Measurements from ENCODE around the gene GPR183.

GPR183 gene

DNA sequence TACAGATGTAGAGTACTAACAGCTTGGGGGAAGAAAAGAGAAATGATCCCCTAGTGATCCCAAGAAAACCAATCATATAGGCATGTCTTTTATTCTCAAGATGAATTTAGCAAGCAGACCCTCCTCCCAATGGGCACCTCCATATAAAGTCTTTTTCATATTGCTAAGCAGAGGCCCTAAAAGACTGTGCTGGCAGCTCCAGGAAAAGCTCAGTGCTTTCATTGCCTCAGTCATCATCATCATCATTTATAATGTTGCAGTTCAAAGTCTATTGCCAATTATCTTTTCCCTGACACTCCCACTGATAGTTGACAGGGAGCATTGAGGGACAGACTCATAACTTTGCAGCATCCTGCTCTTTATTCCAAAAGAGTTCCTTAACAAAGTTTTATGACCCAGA, 13.0 kb downstream of the GPR183 start:
- DNase-seq (ENCODE audit: low spot score), result no peak

DNA sequence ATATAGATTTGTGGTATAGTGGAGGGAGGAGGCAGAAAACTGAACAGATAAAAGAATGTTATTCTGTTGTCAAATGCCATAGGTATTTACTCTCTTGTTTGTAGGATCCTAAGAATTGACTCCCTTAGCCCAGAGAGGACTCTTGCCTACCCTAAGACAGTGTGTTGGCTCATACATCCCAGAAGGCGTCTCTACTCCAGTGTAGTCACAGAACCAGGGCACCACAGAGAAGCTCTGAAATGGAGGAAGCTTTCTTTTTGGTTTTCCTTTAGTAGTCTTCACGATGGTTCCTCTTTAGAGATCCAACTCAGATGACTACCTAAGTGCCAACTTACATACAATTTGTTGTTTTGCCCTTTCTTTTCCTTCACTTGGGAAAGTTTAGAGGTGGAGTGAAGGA, 14.0 kb downstream of the GPR183 start:
- DNase-seq (ENCODE audit: low spot score), result no peak

GRCh38 chr13:99290894-99291293, 16.3 kb downstream of the GPR183 start:
- no peak for DNase-seq (ENCODE audit: low spot score)

DNA sequence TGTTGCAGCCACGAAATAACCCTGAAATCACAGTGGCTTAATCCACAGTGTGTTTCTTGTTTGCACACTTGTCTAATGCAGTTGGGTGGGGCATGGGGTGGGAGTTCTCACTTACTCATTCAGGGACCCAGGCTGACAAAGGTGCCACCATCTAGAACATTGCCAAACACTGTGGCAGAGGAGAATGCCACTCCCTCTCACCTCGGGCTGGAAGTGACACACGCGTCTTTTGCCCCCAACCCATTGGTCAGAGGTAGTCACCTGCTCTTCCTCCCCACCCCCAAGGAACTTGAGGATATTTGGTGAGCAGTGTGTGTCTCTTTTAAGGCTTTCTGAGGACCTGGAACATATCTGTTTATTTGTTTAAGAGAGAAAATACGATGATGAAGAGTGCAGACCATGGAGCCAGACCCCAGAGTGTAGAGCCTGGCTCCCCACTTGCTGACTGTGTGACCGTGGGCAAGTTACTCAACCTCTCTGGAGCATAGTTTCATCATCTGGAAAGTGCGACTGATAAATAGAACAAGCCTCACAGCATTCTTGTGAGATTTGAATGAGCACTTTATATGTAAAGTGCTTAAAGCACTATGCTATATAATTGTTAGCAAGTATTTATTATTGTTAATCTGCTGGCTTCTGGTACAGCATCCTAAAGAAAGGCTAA, 17.4 kb downstream of the GPR183 start:
- peak; percentile 89 for DNase-seq (ENCODE audit: low spot score)

DNA sequence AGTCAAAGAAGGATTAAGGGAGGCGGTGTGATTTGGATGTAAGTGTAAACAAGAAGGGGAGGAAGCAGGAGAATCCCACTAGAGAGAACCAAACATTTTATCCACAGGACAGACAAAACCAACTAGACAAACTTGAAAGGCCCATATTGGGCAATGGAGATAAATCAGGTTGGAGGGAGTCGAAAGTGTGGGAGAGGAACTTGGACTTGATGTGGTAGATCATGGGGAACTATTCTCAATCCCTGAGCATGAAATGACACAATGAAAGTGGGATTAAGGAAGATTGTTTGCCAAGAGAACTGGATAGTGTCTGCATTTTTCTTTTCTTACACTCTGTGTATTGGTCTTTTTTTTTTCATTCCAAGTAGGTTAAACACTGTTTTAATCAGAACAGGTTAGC, 17.9 kb downstream of the GPR183 start:
- no peak for DNase-seq (ENCODE audit: low spot score)

GRCh38 chr13:99288089-99288488, 19.1 kb downstream of the GPR183 start:
- no peak for DNase-seq (ENCODE audit: low spot score)

GRCh38 chr13:99287551-99287950, 19.6 kb downstream of the GPR183 start:
- no peak for DNase-seq (ENCODE audit: low spot score)

DNA sequence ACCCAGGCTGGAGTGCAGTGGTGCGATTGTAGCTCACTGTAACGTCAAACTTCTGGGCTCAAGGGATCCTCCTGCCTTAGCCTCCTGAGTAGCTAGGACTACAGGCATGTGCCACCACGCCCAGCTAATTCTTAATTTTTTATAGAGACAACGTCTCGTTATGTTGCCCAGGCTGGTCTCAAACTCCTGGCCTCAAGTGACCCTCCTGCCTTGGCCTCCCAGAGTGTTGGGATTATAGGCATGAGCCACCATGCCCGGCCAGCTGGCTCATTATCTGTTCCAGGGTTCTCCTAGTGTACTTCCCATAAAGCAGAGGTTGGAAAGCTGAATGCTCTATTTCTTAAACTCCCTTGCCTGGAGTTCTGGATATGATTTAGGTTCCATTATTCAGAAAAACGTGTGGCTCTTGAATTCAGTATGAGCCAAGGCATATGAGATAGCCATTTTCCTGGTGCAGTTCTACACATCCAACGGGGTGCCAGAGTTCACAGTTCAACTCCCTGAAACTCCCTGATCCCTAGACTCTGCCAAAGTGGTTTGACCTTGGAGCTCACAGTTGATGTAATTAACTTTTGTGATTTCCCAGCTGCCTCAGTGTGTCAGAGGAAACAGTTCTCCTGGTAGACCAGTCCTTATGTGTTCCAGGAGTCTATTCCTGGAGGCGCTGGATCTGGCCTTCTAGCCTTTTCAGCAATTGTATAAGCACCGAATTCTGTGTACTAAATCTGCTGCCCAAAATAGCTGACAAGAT, 21.6 kb downstream of the GPR183 start:
- DNase-seq (ENCODE audit: low spot score), result no peak

DNA sequence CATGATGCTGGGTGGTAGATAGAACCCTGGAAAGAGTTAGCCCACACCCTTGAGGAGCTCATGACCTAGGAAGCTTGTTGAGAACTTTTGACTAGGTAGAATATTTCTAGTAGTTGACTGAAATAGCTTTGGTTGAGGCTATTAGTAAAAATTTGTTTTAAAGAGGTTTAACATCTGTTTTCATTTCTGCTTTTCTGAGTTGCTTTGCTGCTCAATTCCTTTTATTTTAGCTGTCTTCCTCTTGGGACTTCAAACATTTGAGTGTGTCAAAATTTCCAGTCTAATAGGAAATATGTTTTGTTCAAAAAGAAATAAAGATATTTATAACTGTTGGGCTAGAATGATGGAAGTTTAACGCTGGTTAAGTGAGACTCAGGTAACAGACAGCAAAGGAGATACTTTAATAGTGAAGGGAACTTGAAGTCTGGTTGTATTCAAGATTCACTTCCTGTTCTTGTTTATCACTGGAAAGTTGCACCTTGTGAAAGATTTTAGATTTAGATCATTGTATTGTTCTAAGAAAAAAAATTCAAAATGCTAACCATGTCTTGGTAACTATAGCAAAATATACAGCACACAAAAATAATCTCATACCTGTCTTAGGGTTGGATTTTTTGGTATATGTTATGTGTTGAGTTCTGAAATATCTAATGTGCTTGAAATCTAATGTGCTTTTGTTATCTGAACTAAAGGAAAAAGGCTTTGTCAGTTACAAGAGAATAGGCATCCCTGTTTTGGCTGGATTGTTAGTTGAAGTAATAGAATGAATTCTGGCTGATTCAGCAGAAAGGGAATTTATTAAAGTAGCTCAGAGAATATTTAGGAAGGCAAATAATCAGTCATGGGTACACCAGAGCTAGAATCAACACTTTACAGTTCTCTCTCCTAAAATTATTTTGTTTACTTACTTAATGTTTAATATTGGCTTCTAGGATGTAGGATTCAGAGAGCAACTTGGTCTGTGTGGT, 24.7 kb downstream of the GPR183 start:
- DNase-seq (ENCODE audit: low spot score), result peak; percentile 77

DNA sequence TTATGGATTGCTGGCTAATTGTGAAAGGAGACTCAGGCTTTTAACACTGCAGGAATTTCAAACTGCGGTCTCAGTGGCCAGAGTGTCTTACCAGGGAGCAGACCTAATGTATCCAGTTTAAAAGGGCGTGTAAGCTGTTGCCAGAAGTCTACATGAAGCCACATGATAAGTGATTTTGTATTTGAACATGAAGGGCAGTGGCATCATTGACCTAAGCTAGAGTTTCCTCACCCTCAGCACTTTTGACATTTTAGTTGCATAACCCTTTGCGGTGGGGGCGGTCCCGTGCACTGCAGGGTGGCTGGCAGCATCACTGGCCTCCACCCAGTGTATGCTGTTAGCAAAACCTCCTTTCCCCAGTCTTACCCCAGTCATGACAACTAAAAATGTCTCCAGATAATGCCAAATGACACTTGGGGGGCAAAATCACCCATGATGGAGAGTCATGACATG, 25.4 kb downstream of the GPR183 start:
- DNase-seq (ENCODE audit: low spot score), result peak; percentile 82

GRCh38 chr13:99280166-99280565, 27.0 kb downstream of the GPR183 start:
- no peak for DNase-seq (ENCODE audit: low spot score)

GRCh38 chr13:99279637-99280036, 27.6 kb downstream of the GPR183 start:
- DNase-seq (ENCODE audit: low spot score), result no peak

DNA sequence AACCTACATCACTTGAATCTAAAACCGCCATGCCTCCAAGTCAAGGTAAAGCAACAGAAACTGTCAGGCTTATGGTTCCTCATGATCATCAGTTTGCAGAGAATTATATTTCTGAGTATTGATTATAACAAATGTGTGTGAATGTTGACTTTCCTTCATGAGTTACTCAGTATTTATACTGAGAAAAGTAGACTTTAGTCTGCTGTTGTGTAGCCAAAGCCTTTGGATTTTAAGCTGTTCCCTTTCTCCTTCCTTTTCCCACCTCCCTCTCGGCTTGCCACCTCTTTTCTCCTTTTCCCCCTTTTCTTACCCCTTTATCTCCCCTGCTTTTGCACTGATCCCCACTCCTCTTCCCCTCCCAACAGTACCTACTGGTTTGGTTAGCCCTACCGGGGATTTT, 28.4 kb downstream of the GPR183 start:
- DNase-seq (ENCODE audit: low spot score), result no peak

DNA sequence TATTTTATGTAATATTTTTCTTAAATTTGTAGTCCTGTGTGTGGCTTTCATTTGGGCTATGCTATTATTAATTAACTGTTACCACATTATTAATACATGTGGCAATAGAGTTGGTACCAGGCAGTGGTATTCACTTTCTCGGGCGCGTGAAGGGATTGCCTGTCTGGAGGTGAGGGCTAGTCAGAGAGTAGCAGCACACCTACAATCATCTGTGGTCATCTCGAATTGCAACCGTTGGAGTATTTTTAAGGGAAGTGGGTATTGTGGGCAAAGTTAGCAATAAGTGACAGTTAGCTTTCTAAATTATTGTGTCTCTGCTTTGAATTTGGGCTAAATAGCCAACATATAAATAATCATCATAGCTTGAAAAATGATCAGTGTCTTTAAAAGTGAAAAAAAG, 29.0 kb downstream of the GPR183 start:
- no peak for DNase-seq (ENCODE audit: low spot score)

DNA sequence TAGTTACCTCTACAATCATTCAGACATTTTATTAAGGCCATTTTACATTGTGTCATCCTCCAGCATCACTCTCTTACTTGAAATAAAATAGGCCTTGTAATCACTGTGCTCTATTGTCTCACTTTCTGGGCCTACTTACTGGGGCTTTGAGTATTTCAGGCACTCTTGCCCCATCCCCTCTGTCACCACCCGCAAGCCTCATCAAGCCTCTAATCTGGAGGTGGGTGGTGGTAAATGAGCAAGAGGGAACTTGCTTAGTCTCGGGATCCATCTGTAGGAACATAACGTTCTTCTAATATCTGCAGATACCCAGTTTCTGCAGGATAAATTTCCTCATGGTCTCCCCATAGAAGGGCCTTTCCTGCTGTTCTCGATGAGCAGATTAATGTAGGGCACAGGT, 29.6 kb downstream of the GPR183 start:
- no peak for DNase-seq (ENCODE audit: low spot score)

- no peak for DNase-seq (ENCODE audit: low spot score)
Observed at GRCh38 chr13:99276706-99277105, 30.5 kb downstream of the GPR183 start.

DNA sequence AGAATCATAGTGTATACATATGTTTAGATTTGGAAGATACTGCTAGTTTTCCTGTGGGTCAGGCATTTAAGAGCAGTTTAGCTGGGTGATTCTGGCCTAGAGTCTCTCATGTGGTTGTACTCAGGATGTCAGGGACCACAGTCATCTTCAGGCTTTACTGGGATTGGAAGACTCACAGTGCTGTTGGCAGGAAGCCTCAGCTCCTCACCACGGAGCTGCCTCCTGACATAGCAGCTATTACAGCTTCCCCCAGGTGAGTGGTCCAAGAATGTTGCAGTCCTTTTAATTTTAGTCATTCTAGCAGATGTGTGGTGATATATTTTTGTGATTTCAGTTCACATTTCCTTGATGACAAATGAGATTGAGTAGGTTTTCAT, 32.1 kb downstream of the GPR183 start:
- DNase-seq (ENCODE audit: low spot score), result peak; percentile 72

DNA sequence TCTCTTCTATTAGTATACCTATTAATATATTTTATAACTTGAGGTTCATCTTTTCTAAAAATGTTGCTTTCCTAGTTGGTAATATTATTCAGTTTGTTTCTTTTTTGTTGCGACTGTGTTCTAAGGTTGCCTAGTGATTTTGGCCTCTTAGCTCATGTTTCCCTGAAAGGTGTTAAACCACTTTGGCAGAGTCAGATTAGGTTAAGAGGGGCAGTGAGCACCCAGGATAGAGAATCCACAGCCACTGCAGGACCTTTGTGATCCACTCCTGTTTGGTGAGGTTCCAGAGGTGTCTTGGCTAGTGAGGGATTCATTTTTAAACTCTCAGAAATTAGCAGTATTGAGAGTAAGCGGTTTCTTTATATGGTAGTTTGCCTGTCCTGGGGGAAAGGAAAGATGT, 34.1 kb downstream of the GPR183 start:
- DNase-seq (ENCODE audit: low spot score), result peak; percentile 79

- no peak for DNase-seq (ENCODE audit: low spot score)
Observed at GRCh38 chr13:99272481-99272880, 34.7 kb downstream of the GPR183 start.

- DNase-seq (ENCODE audit: low spot score), result no peak
Observed at GRCh38 chr13:99271249-99271648, 36.0 kb downstream of the GPR183 start.

DNA sequence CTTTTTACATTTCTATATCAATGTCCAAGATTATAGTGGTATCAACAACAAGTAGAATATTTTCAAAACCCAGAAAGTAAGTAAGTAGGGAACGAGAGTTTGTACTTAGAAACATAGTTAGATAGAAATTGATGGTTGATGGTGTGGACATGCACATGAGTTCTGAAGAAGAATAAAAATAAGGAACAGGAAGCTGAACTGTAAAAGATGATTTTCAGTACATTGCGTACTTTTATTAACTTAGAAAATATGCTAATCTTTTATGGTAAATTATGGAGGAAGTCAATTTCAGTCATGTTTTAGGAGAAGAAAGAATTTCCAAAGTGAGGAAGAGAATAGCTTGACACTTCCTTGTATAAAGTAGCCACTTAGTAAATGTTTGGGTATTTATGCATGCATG, 36.7 kb downstream of the GPR183 start:
- no peak for DNase-seq (ENCODE audit: low spot score)

DNA sequence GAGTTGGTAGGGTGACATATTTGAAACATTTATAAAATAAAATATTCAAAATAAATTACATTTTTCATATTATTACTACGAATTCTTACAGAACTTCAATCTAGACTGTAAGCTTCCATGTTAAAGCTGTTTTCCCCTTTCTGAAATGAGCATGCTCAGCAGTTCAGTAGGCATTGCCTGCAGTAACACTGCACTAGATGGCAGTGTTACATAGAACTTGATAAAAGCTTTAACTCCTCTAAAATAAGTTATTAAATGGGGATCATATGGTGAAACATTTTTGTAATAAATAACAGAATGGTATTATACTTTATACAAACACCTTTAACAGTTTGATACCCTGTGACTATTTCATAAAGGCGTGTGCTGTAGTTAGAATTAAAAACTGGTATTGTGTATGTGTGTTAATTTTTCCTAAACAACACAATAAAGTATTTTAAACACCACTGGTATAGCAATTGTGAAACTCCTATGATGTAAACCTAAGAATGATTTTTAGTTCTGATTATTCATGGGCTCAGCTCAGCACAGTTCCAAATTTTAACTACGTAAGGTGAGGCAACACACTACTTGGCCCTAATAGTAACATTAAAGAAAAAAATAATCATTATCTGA, 37.5 kb downstream of the GPR183 start:
- peak; percentile 77 for DNase-seq (ENCODE audit: low spot score)

All from CD4-positive, alpha-beta T cell treated with Interleukin-2 at 100 ng/mL for 4 hours (primary cell).